Endodermal cell (in vitro differentiated cells): ENCODE measurements around the gene RGPD3. TPM values are rescaled to one million over a fixed set of nuclear protein-coding genes. Genes with fewer than 3 reads are reported as not detected.
"Not testable (repeated sequence)": the region's sequence is repeated elsewhere in the genome, so short reads cannot be mapped to it uniquely, and the experiment has no call there.

Source experiments
- DNase-seq: peaks from one replicate; pipeline ENCODE4 v3.0.0-alpha.2; 2017
- H3K27ac ChIP-seq: 2 replicates; pipeline ENCODE4 v1.5.1; 2013; ENCODE audit warnings: mild to moderate bottlenecking, low read depth, low read length, moderate library complexity
- H3K27me3 ChIP-seq: 2 replicates; pipeline ENCODE4 v1.6.1; 2013; ENCODE audit warnings: mild to moderate bottlenecking, low read length, moderate library complexity; ENCODE audit not compliant: insufficient read depth, control insufficient read depth, poor library complexity, severe bottlenecking
- H3K36me3 ChIP-seq: 2 replicates; pipeline ENCODE4 v1.7.0; 2013; ENCODE audit warnings: mild to moderate bottlenecking, low read length, moderate library complexity; ENCODE audit not compliant: control insufficient read depth, insufficient read depth
- H3K4me1 ChIP-seq: one replicate; pipeline ENCODE4 v1.7.0; 2013; ENCODE audit warnings: low read length; ENCODE audit not compliant: control insufficient read depth, insufficient read depth
- H3K4me3 ChIP-seq: 2 replicates; pipeline ENCODE4 v1.5.1; 2013; ENCODE audit warnings: mild to moderate bottlenecking, low read length, moderate library complexity
- H3K9ac ChIP-seq: 2 replicates; pipeline ENCODE4 v1.6.1; 2013; ENCODE audit warnings: mild to moderate bottlenecking, low read length, moderate library complexity; ENCODE audit not compliant: poor library complexity, severe bottlenecking; ENCODE audit errors: extremely low read depth
- H3K9me3 ChIP-seq: 2 replicates; pipeline ENCODE4 v1.6.1; 2013; ENCODE audit warnings: mild to moderate bottlenecking, low read length, moderate library complexity; ENCODE audit not compliant: control insufficient read depth
- H3K27ac Mint-ChIP-seq: 2 replicates; pipeline ENCODE4 v1.8.0; 2020; ENCODE audit warnings: mixed read lengths
- H3K27me3 Mint-ChIP-seq: 2 replicates; pipeline ENCODE4 v1.8.0; 2021; ENCODE audit warnings: mild to moderate bottlenecking, mixed read lengths; ENCODE audit not compliant: insufficient read depth
- H3K36me3 Mint-ChIP-seq: 2 replicates; pipeline ENCODE4 v1.8.0; 2020; ENCODE audit warnings: low read depth, mixed read lengths
- H3K4me1 Mint-ChIP-seq: 2 replicates; pipeline ENCODE4 v1.8.0; 2020; ENCODE audit warnings: mixed read lengths
- H3K4me3 Mint-ChIP-seq: 2 replicates; pipeline ENCODE4 v1.8.0; 2020; ENCODE audit warnings: mild to moderate bottlenecking, moderate library complexity, mixed read lengths
- H3K9me3 Mint-ChIP-seq: 2 replicates; pipeline ENCODE4 v1.8.0; 2020; ENCODE audit warnings: mild to moderate bottlenecking, mixed read lengths
- WGBS, 2 experiments: methylation state at CpG; one replicate each; pipeline versions ENCODE4 v1.1.5 to v1.1.7; 2013; ENCODE audit warnings: missing lambda C conversion rate in 2 of 2, mixed read lengths in 1 of 2; ENCODE audit not compliant: insufficient coverage in 1 of 2, insufficient read length in 1 of 2; 5-methylcytosine and 5-hydroxymethylcytosine counted together
- total RNA-seq, 2 donors: library from RNA; stranded (reverse); fragmentation: NEBNext Ultra II Directional in 1 of 2; extraction: Animal tissue kit (Norgen Biotek cat#: 25700) in 1 of 2; gene quantifications; 2 replicates in 1 of 2; 3 replicates in 1 of 2; pipeline ENCODE4 v1.2.1, GENCODE V29; 2021

Gene RGPD3
- total RNA-seq, 2 donors from 2014 or later: 0.49 to 0.59 TPM

- not testable (repeated sequence) for H3K9ac ChIP-seq, H3K9me3 ChIP-seq, H3K36me3 Mint-ChIP-seq, H3K27ac ChIP-seq, H3K4me3 Mint-ChIP-seq, H3K27me3 Mint-ChIP-seq, H3K4me1 Mint-ChIP-seq, H3K9me3 Mint-ChIP-seq, H3K4me1 ChIP-seq, H3K27me3 ChIP-seq, DNase-seq, H3K36me3 ChIP-seq, H3K4me3 ChIP-seq, H3K27ac Mint-ChIP-seq
- 88 to 100% methylated on average over 2 to 4 of the region's 4 CpGs for WGBS, 2 experiments
These were observed 36.6 kb upstream of the RGPD3 start for GRCh38 chr2:106504787-106505186.

GRCh38 chr2:106504192-106504591 is 36.0 kb upstream of the RGPD3 start:
- DNase-seq, H3K4me1 ChIP-seq, H3K4me3 Mint-ChIP-seq, H3K36me3 Mint-ChIP-seq, H3K27me3 ChIP-seq, H3K9ac ChIP-seq, H3K27me3 Mint-ChIP-seq, H3K4me3 ChIP-seq, H3K36me3 ChIP-seq, H3K27ac ChIP-seq, H3K9me3 ChIP-seq, H3K27ac Mint-ChIP-seq, H3K4me1 Mint-ChIP-seq, H3K9me3 Mint-ChIP-seq: not testable (repeated sequence)
- WGBS, 2 experiments: 92 to 100% methylated on average over 1 to 7 of the region's 11 CpGs

GRCh38 chr2:106502351-106502750 is 34.1 kb upstream of the RGPD3 start:
- H3K4me3 ChIP-seq, H3K36me3 ChIP-seq, H3K4me1 ChIP-seq, H3K4me1 Mint-ChIP-seq, H3K36me3 Mint-ChIP-seq, DNase-seq, H3K9me3 ChIP-seq, H3K9me3 Mint-ChIP-seq, H3K27me3 Mint-ChIP-seq, H3K9ac ChIP-seq, H3K27ac Mint-ChIP-seq, H3K27ac ChIP-seq, H3K4me3 Mint-ChIP-seq, H3K27me3 ChIP-seq: not testable (repeated sequence)
- WGBS, 2 experiments: 83 to 96% methylated on average over 1 to 8 of the region's 8 CpGs

- H3K27ac ChIP-seq, H3K9me3 Mint-ChIP-seq, H3K27ac Mint-ChIP-seq, H3K4me1 Mint-ChIP-seq, H3K27me3 ChIP-seq, H3K9me3 ChIP-seq, DNase-seq, H3K4me1 ChIP-seq, H3K36me3 Mint-ChIP-seq, H3K4me3 Mint-ChIP-seq, H3K4me3 ChIP-seq, H3K36me3 ChIP-seq, H3K9ac ChIP-seq: not testable (repeated sequence)
- WGBS, 2 experiments: 73% methylated on average over 2 of the region's 7 CpGs; no CpG with 5 or more reads in 1 of the 2 experiments
- peaks cover 11% of the 10 kb centered on the region for H3K27me3 Mint-ChIP-seq
These were observed 32.1 kb upstream of the RGPD3 start for GRCh38 chr2:106500350-106500749.

- H3K4me1 ChIP-seq, DNase-seq, H3K27ac ChIP-seq, H3K4me3 Mint-ChIP-seq, H3K4me3 ChIP-seq, H3K4me1 Mint-ChIP-seq, H3K27me3 ChIP-seq, H3K9me3 Mint-ChIP-seq, H3K9me3 ChIP-seq, H3K36me3 Mint-ChIP-seq, H3K36me3 ChIP-seq, H3K27ac Mint-ChIP-seq, H3K9ac ChIP-seq: not testable (repeated sequence)
- 83 to 84% methylated on average over 1 of the region's 1 CpG for WGBS, 2 experiments
- peaks cover 13% of the 10 kb centered on the region for H3K27me3 Mint-ChIP-seq
These were observed 30.3 kb upstream of the RGPD3 start for GRCh38 chr2:106498549-106498948.

- not testable (repeated sequence) for H3K27ac ChIP-seq, H3K36me3 ChIP-seq, DNase-seq, H3K4me1 Mint-ChIP-seq, H3K27me3 ChIP-seq, H3K4me3 Mint-ChIP-seq, H3K4me3 ChIP-seq, H3K9me3 ChIP-seq, H3K9ac ChIP-seq, H3K27ac Mint-ChIP-seq, H3K9me3 Mint-ChIP-seq, H3K36me3 Mint-ChIP-seq, H3K4me1 ChIP-seq
- peaks cover 22% of the 10 kb centered on the region for H3K27me3 Mint-ChIP-seq
- WGBS, 2 experiments: 82% methylated on average over 6 of the region's 6 CpGs; no CpG with 5 or more reads in 1 of the 2 experiments
These were observed 24.7 kb upstream of the RGPD3 start for GRCh38 chr2:106492913-106493312.

GRCh38 chr2:106492399-106492798 is 24.2 kb upstream of the RGPD3 start:
- H3K27ac Mint-ChIP-seq, DNase-seq, H3K27me3 ChIP-seq, H3K9me3 Mint-ChIP-seq, H3K4me3 Mint-ChIP-seq, H3K9ac ChIP-seq, H3K4me1 Mint-ChIP-seq, H3K4me3 ChIP-seq, H3K9me3 ChIP-seq, H3K27ac ChIP-seq, H3K36me3 ChIP-seq, H3K4me1 ChIP-seq, H3K36me3 Mint-ChIP-seq: not testable (repeated sequence)
- H3K27me3 Mint-ChIP-seq: peaks cover 24% of the 10 kb centered on the region
- 80 to 81% methylated on average over 1 to 3 of the region's 6 CpGs for WGBS, 2 experiments
